ENCODE data around the gene NOTCH3.

The NOTCH3 gene

DNA sequence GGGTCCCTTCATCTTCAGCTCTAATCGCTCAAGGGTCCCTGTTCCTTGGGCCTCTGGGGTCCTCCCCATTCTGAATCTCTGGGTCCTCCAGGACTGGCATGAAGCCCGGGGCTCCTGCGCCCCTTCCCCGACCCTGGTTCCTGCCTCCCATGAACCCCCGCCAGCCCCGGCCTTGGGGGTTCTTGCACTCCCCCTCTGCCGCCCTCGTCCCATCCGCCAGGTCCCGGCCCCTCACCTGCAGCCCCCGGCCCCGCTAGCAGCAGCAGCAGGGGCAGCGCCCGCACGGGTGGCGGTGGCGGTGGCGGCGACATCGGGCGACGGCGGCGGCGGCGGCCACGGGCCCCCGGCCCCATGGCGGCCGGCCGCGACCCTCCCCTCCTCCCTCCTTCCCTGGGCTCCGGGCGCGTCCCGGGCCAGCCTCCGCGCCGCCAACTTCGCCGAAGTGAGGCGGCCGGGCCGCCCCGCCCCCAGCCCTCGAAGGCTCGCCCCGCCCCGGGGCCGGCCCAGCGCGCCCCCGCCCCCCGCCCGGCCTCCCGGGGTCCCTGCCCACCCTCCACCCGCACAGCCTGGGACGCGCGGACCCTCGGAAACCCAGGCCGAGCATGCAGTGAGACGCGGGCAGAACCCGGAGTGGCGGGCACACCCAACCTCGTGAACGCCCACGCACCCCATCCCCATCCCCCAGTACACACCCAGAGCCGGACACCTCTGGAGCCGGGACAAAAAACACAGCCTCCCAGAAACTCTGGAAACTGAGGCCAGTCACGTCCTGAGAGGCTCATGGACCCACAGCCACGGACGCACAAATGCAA lies at the start of gene NOTCH3:
TSS of gene NOTCH3 (minus strand) at position 443 of the 812 bp plus-strand sequence. CDS start at position 353, 90 bp downstream.
- TF ChIP-seq, protein P1, sequence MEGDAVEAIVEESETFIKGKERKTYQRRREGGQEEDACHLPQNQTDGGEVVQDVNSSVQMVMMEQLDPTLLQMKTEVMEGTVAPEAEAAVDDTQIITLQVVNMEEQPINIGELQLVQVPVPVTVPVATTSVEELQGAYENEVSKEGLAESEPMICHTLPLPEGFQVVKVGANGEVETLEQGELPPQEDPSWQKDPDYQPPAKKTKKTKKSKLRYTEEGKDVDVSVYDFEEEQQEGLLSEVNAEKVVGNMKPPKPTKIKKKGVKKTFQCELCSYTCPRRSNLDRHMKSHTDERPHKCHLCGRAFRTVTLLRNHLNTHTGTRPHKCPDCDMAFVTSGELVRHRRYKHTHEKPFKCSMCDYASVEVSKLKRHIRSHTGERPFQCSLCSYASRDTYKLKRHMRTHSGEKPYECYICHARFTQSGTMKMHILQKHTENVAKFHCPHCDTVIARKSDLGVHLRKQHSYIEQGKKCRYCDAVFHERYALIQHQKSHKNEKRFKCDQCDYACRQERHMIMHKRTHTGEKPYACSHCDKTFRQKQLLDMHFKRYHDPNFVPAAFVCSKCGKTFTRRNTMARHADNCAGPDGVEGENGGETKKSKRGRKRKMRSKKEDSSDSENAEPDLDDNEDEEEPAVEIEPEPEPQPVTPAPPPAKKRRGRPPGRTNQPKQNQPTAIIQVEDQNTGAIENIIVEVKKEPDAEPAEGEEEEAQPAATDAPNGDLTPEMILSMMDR (IDR thresholded peaks at IDR 0.05): no peak

DNA sequence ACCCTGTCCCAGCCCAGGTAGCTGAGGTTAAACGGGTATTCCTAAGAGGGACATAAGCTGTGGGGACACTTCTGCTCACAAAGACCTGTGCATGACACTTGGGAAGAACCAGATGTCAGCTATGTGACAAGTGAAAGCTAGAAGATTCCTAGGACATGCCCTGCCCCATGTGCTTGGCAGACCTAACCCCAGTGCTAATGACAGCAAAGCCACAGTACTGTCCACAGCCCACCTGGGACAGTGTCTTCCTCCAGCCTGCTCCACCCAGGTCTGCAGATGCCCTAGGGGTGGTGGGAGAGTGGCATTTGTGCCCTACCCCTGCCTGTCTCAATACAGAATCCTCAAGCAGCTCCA lies 49.8 kb upstream of the NOTCH3 start:
- TF ChIP-seq, protein P1 (IDR thresholded peaks at IDR 0.05): no peak

DNA sequence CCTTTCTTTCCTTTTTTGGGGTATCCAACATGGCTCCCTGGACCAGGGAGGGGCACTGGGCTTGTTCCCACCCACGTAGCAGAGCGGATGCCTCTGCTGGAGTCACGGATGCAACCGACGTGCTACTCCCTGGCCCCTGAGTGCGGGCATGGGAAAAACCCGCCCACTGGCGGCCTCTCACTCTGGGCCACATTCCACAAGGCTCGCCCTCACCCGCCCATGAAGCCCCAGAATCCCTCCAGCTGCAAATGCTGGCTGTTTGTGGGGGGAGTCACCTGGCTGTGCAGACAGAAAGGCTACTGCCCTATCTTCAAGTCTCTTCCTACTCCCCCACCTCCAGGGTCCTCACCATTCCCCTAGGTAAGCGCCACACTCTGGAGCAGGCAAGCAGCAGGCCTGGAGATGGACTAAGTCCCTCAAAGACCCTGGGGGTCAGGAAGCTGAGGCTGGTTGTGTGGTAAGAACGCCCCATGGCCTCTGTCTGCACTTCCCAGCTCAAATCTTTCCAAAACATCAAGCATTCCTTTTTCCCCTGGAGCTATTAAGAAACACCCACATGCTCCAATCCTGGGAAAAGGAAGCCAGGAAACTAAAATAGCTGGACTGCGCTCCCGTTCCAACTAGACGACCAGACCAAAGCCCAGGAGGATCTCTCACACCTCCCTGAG lies 49.3 kb upstream of the NOTCH3 start:
- TF ChIP-seq, protein P1 (IDR thresholded peaks at IDR 0.05): no peak

DNA sequence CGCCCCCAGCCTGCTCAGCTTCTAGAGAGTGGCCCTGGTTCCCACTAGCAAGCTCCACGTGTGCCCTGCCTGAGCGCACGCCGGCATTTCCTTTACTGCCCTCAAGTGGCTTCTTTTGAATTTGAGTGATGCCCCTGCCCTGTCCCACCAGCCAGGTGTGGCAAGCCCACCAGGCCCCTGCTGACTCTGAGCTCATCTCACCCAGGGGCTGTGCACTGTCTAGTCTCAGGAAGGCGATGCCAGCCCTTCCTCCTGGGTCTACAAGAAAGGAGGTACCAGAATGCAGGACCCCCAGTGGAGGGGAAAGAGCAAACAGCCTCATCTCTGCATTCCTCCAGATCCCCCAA lies 48.7 kb upstream of the NOTCH3 start:
- TF ChIP-seq, protein P1 (IDR thresholded peaks at IDR 0.05): peak; percentile 32; the same call in 1 of the 2 replicates

DNA sequence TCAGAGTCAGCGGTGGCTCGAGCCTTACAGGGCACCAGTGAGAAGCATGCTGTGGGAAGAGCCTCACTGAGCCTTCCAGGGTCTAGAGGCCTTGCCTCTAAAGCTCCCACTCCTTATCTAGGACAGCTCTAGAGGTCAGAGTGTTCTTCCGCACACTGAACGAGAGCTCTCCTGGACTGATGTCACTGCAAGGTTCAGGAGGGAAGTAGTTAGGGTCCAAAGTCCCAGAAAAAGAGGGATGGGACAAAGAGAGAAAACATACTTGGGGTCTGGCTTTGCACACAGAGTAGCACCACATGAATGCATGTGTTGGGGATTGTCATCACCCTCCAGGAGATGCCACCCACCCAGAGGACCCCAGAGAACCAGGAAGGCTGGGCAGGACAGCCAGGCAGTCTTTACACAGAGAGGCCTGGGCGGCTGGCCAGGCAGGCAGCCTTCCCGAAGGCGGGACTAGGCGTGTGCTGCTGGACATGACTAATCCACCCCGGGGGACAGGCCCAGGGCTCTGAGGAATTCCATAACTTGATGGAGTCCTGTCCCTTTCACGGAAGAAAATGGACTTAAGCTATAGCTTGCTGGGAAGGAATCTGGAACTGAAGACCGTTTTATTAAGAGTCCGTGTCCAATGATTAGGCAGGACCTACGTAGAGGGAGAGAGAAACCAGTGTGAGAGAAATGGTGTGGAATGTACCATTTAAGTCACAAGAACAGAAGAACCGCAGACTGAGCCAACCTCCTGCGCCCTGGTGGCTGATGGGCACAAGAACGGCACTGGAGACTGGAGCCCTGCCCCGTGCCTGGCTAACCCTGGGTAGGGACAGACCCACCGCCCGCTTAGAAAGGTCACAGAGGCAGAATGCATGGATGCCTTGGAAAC lies 48.1 kb upstream of the NOTCH3 start:
- TF ChIP-seq, protein P1 (IDR thresholded peaks at IDR 0.05): no peak

DNA sequence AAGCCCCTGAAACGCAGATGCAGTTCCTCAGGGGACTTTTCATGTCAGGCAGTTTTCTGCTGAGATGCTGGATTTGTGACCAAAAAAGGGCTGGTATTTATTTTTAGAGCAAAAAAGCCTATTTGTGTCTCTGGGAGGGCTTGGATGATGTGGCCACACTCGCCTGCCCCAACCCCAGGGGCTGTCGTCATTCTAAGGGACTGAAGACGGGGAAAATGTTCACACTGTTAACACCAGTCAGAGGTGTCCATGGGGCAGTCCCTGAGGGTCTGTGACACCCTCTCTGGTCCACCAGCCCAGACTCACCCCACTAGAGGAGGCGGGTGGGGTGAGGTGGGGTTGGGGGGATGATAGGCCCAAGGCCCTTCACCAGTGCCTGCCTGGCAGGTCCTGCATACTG lies 47.3 kb upstream of the NOTCH3 start:
- TF ChIP-seq, protein P1 (IDR thresholded peaks at IDR 0.05): no peak

All from LNCAP (cell line).